Measurements from ENCODE around the gene SHOX. TPM values are rescaled to one million over a fixed set of nuclear protein-coding genes. Genes with fewer than 3 reads are reported as not detected.

The SHOX gene
- total RNA-seq, 1 experiment from 2014 or later, result not detected

DNA sequence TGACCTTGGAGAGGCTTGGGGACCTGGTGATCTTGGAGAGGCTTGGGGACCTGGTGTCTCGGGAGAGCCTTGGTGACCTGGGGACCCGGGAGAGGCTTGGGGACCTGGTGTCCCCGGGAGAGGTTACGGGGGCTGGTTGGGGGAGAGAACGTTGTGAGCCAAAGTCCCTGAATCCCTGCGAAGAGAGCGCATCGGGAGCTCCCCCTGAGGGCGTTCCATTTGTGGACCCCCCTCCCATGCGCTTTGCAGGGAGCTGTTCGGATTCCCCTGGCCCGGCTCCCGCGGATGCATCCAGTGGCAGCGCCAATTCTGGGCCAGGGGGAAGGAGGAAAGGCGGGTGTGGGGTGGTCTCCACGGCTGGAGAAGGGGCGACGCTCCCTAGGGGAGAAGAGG lies 13.3 kb downstream of the SHOX start:
- CTCF ChIA-PET, result no interaction called here
- BruUV-seq (replicated peaks), result no TSS peak
- H3K27ac ChIP-seq, result no peak overlapping the region

DNA sequence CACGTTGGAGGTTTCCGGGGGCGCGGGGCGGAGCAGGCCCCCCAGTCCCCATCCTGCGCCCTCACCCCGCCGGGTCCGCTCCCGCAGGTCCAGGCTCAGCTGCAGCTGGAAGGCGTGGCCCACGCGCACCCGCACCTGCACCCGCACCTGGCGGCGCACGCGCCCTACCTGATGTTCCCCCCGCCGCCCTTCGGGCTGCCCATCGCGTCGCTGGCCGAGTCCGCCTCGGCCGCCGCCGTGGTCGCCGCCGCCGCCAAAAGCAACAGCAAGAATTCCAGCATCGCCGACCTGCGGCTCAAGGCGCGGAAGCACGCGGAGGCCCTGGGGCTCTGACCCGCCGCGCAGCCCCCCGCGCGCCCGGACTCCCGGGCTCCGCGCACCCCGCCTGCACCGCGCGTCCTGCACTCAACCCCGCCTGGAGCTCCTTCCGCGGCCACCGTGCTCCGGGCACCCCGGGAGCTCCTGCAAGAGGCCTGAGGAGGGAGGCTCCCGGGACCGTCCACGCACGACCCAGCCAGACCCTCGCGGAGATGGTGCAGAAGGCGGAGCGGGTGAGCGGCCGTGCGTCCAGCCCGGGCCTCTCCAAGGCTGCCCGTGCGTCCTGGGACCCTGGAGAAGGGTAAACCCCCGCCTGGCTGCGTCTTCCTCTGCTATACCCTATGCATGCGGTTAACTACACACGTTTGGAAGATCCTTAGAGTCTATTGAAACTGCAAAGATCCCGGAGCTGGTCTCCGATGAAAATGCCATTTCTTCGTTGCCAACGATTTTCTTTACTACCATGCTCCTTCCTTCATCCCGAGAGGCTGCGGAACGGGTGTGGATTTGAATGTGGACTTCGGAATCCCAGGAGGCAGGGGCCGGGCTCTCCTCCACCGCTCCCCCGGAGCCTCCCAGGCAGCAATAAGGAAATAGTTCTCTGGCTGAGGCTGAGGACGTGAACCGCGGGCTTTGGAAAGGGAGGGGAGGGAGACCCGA lies 14.0 kb downstream of the SHOX start:
- Histone ChIP-seq H3K4me2 (no peak overlapping the region), H3K4me3 (no peak overlapping the region), H3K4me1 (replicated peaks; ENCODE audit: insufficient read depth) (no peaks in the 10 kb centered on the region), H3K79me2 (ENCODE audit: low read depth) (no peaks in the 10 kb centered on the region), H3K27ac (no peak overlapping the region), H3K27me3 (ENCODE audit: insufficient read depth, low read depth) (peaks cover 5% of the 10 kb centered on the region), H2AFZ (no peak overlapping the region), H3K9me3 (ENCODE audit: insufficient read depth, low read depth) (no peaks in the 10 kb centered on the region), H3K36me3 (ENCODE audit: low read depth) (no peaks in the 10 kb centered on the region), H4K20me1 (ENCODE audit: insufficient read depth) (no peaks in the 10 kb centered on the region), H3K9me2 (ENCODE audit: insufficient read depth) (no peaks in the 10 kb centered on the region), H3F3A (ENCODE audit: insufficient read depth, low read depth) (no peaks in the 10 kb centered on the region)
- no peak for TF ChIP-seq EZH2 (IDR thresholded peaks at IDR 0.05; ENCODE audit: low read depth)
- TF ChIP-seq, protein P1, sequence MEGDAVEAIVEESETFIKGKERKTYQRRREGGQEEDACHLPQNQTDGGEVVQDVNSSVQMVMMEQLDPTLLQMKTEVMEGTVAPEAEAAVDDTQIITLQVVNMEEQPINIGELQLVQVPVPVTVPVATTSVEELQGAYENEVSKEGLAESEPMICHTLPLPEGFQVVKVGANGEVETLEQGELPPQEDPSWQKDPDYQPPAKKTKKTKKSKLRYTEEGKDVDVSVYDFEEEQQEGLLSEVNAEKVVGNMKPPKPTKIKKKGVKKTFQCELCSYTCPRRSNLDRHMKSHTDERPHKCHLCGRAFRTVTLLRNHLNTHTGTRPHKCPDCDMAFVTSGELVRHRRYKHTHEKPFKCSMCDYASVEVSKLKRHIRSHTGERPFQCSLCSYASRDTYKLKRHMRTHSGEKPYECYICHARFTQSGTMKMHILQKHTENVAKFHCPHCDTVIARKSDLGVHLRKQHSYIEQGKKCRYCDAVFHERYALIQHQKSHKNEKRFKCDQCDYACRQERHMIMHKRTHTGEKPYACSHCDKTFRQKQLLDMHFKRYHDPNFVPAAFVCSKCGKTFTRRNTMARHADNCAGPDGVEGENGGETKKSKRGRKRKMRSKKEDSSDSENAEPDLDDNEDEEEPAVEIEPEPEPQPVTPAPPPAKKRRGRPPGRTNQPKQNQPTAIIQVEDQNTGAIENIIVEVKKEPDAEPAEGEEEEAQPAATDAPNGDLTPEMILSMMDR (conservative IDR thresholded peaks at IDR 0.05), result no peak
- POLR2A ChIA-PET (ENCODE audit: unreplicated experiment), result no interaction called here
- intact Hi-C loops (cut with micrococcal nuclease; ENCODE audit: unreplicated experiment), result no loop called here
- BruUV-seq (replicated peaks), result no TSS peak
- CTCF ChIA-PET, result no interaction called here
- no peak for DNase-seq

More for the DNA sequence above, 13.3 kb downstream of the SHOX start:
- H4K20me1 ChIP-seq (ENCODE audit: insufficient read depth), result no peaks in the 10 kb centered on the region
- POLR2A ChIA-PET (ENCODE audit: unreplicated experiment), result no interaction called here
- no peaks in the 10 kb centered on the region for H3K79me2 ChIP-seq (ENCODE audit: low read depth)
- H3F3A ChIP-seq (ENCODE audit: insufficient read depth, low read depth), result no peaks in the 10 kb centered on the region
- no peak for DNase-seq
- peaks cover 4% of the 10 kb centered on the region for H3K27me3 ChIP-seq (ENCODE audit: insufficient read depth, low read depth)
- no peak overlapping the region for H3K4me3 ChIP-seq
- no peaks in the 10 kb centered on the region for H3K4me1 ChIP-seq (replicated peaks; ENCODE audit: insufficient read depth)
- H3K9me3 ChIP-seq (ENCODE audit: insufficient read depth, low read depth), result no peaks in the 10 kb centered on the region
- H3K4me2 ChIP-seq, result no peak overlapping the region
- TF ChIP-seq, protein P1 (conservative IDR thresholded peaks at IDR 0.05), result no peak
- no peaks in the 10 kb centered on the region for H3K9me2 ChIP-seq (ENCODE audit: insufficient read depth)
- no peaks in the 10 kb centered on the region for H3K36me3 ChIP-seq (ENCODE audit: low read depth)
- intact Hi-C loops (cut with micrococcal nuclease; ENCODE audit: unreplicated experiment), result no loop called here
- H2AFZ ChIP-seq, result no peak overlapping the region

DNA sequence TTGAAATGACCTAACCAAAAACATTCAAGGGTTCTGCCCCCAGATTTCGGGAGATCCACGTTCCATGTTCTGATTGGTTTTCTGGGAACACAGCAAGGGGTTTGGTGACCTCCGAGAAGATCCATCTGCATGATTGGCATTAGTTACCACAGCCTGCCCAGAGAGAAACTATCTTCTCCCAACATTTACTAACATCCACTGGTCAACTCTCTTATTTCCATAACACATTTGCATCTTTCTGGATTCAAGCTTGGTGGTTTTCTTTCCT lies 15.6 kb downstream of the SHOX start:
- no peaks in the 10 kb centered on the region for H3F3A ChIP-seq (ENCODE audit: insufficient read depth, low read depth)
- H4K20me1 ChIP-seq (ENCODE audit: insufficient read depth), result no peaks in the 10 kb centered on the region
- H3K4me3 ChIP-seq, result no peak overlapping the region
- H3K79me2 ChIP-seq (ENCODE audit: low read depth), result no peaks in the 10 kb centered on the region
- peaks cover 4% of the 10 kb centered on the region for H3K27me3 ChIP-seq (ENCODE audit: insufficient read depth, low read depth)
- no peak for TF ChIP-seq EZH2 (IDR thresholded peaks at IDR 0.05; ENCODE audit: low read depth)
- TF ChIP-seq, protein P1 (conservative IDR thresholded peaks at IDR 0.05), result no peak
- BruUV-seq (replicated peaks), result no TSS peak
- H3K9me3 ChIP-seq (ENCODE audit: insufficient read depth, low read depth), result no peaks in the 10 kb centered on the region
- ChIA-PET POLR2A (ENCODE audit: unreplicated experiment) (no interaction called here), CTCF (no interaction called here)
- no peak overlapping the region for H2AFZ ChIP-seq
- no peak overlapping the region for H3K4me2 ChIP-seq
- no peak overlapping the region for H3K27ac ChIP-seq
- no peaks in the 10 kb centered on the region for H3K4me1 ChIP-seq (replicated peaks; ENCODE audit: insufficient read depth)
- DNase-seq, result no peak
- no peaks in the 10 kb centered on the region for H3K36me3 ChIP-seq (ENCODE audit: low read depth)
- no peaks in the 10 kb centered on the region for H3K9me2 ChIP-seq (ENCODE audit: insufficient read depth)
- intact Hi-C loops (cut with micrococcal nuclease; ENCODE audit: unreplicated experiment), result no loop called here
